Gastrocnemius medialis (tissue), 4 donors: ENCODE results near the gene GNPDA2. TPM values are rescaled to one million over a fixed set of nuclear protein-coding genes. Genes with fewer than 3 reads are reported as not detected.

Experiments used
- ATAC-seq, 2 donors: fragments of 150-250 bp; one replicate each; pipeline ENCODE4 v1.9.1; 2016
- DNase-seq, 2 donors: peaks; one replicate each; pipeline ENCODE4 v3.0.0-alpha.2; 2019
- H3K27ac ChIP-seq, 4 donors: fragments of 200-600 bp; sonication (generic); 1 replicate in 1 of 4; 2 replicates in 3 of 4; pipeline ENCODE4 v1.5.1; 2016 to 2018; ENCODE audit warnings: mild to moderate bottlenecking in 2 of 4, moderate library complexity in 1 of 4
- H3K27me3 ChIP-seq, 3 donors: fragments of 200-600 bp; sonication (generic) in 2 of 3; 1 replicate in 1 of 3; 2 replicates in 2 of 3; pipeline versions ENCODE4 v1.5.1 to v1.6.0; 2016 to 2019; ENCODE audit warnings: mild to moderate bottlenecking in 1 of 3, moderate library complexity in 1 of 3
- H3K36me3 ChIP-seq, 2 donors: fragments of 200-600 bp; sonication (generic) in 1 of 2; one replicate each; pipeline ENCODE4 v1.5.1; 2017 to 2018
- H3K4me1 ChIP-seq, 2 donors: fragments of 200-600 bp; sonication (generic) in 1 of 2; one replicate each; pipeline ENCODE4 v1.5.1; 2016 to 2017; ENCODE audit warnings: mild to moderate bottlenecking in 2 of 2
- H3K4me3 ChIP-seq, 4 donors: fragments of 200-600 bp; sonication (generic) in 3 of 4; 1 replicate in 1 of 4; 2 replicates in 3 of 4; pipeline ENCODE4 v1.5.1; 2016 to 2019; ENCODE audit warnings: mild to moderate bottlenecking in 2 of 4
- H3K9me3 ChIP-seq, 3 donors: fragments of 200-600 bp; sonication (generic) in 2 of 3; 1 replicate in 1 of 3; 2 replicates in 2 of 3; pipeline ENCODE4 v1.5.1; 2016 to 2019
- CTCF ChIP-seq, 5 experiments: fragments of 450-650 bp in 3 of 5; fragments of 200-600 bp in 2 of 5; sonication (generic) in 2 of 5; IDR thresholded peaks in 4 of 5; conservative IDR thresholded peaks in 1 of 5; 1 replicate in 4 of 5; 2 replicates in 1 of 5; pipeline ENCODE4 v1.5.1; 2016 to 2019; ENCODE audit warnings: antibody characterized with exemption in 5 of 5, mild to moderate bottlenecking in 3 of 5, moderate library complexity in 3 of 5
- POLR2A ChIP-seq, 2 donors: fragments of 450-650 bp; IDR thresholded peaks; one replicate each; pipeline ENCODE4 v1.6.1; 2017; ENCODE audit warnings: antibody characterized with exemption in 2 of 2, mild to moderate bottlenecking in 2 of 2, moderate library complexity in 2 of 2
- in situ Hi-C, 4 donors: fragments of 200-750 bp; cut with MboI; loops; one replicate each; pipeline versions ENCODE4 v1.15.0 to v1.8.0; 2017; ENCODE audit warnings: low sequenced_read_pairs in 4 of 4
- intact Hi-C: fragments of 100-400 bp; cut with DNase I; formaldehyde crosslinking; loops from one replicate; pipeline ENCODE4 v1.15.1; 2023; ENCODE audit warnings: low total_unique reads
- total RNA-seq, 4 donors: library from RNA; depleted of rRNA; stranded (reverse); fragments of >200 nt; gene quantifications; one replicate each; pipeline versions ENCODE4 v1.1.0 to v1.2.3, GENCODE V29; 2016

The GNPDA2 gene
- total RNA-seq, 4 donors from 2014 or later: 6.2 to 16.6 (median 10.7) TPM

- in situ Hi-C loops: no loop called here
These were observed 64.3 kb downstream of the GNPDA2 start for GRCh38 chr4:44661940-44662622.

GRCh38 chr4:44660396-44660795, 66.0 kb downstream of the GNPDA2 start:
- no peaks in the 10 kb centered on the region for H3K36me3 ChIP-seq
- intact Hi-C loops (no loop called here), in situ Hi-C loops (no loop called here)
- H3K27ac ChIP-seq: no peak overlapping the region
- ATAC-seq: no peak
- no peaks in the 10 kb centered on the region for H3K27me3 ChIP-seq
- no peak overlapping the region for H3K4me3 ChIP-seq
- no peak for TF ChIP-seq POLR2A (IDR thresholded peaks at IDR 0.05)
- no peak for TF ChIP-seq CTCF (IDR thresholded peaks at IDR 0.05 in 4 of 5, conservative IDR thresholded peaks at IDR 0.05 in 1 of 5)
- DNase-seq: no peak
- no peaks in the 10 kb centered on the region for H3K4me1 ChIP-seq
- no peaks in the 10 kb centered on the region for H3K9me3 ChIP-seq

More at GRCh38 chr4:44661940-44662622, 64.3 kb downstream of the GNPDA2 start:
- H3K27me3 ChIP-seq: no peaks in the 10 kb centered on the region
- no peaks in the 10 kb centered on the region for H3K4me1 ChIP-seq
- H3K36me3 ChIP-seq: no peaks in the 10 kb centered on the region
- ATAC-seq: no peak
- intact Hi-C loops: no loop called here
- no peak overlapping the region for H3K27ac ChIP-seq
- H3K9me3 ChIP-seq: no peaks in the 10 kb centered on the region
- TF ChIP-seq CTCF (IDR thresholded peaks at IDR 0.05 in 4 of 5, conservative IDR thresholded peaks at IDR 0.05 in 1 of 5) (no peak), POLR2A (IDR thresholded peaks at IDR 0.05) (no peak)
- H3K4me3 ChIP-seq: no peak overlapping the region
- no peak for DNase-seq

GRCh38 chr4:44652002-44652401, 74.4 kb downstream of the GNPDA2 start:
- Histone ChIP-seq H3K27ac (peak overlapping the region; percentile 70 to 82 (median 80)), H3K27me3 (no peaks in the 10 kb centered on the region), H3K4me1 (peaks cover 11 to 30% of the 10 kb centered on the region in 2 donors), H3K36me3 (no peaks in the 10 kb centered on the region), H3K4me3 (no peak overlapping the region), H3K9me3 (no peaks in the 10 kb centered on the region)
- intact Hi-C loops: no loop called here
- in situ Hi-C loops: no loop called here
- ATAC-seq (no peak), DNase-seq (no peak)
- TF ChIP-seq CTCF (IDR thresholded peaks at IDR 0.05 in 4 of 5, conservative IDR thresholded peaks at IDR 0.05 in 1 of 5) (no peak), POLR2A (IDR thresholded peaks at IDR 0.05) (no peak)

Other genes with a start within 250 kb of the GNPDA2 start
- gene YIPF7, start 74.9 kb downstream of the GNPDA2 start, total RNA-seq: 10 to 100 TPM in 1 of 4 donors, 1 to 10 TPM in 2, under 1 TPM in 1; 0.61 to 12.7 (median 5.9) TPM
- gene GUF1, start 48.1 kb downstream of the GNPDA2 start, total RNA-seq: 10 to 100 TPM; 16.4 to 25.3 (median 18.9) TPM